Measurements from ENCODE around the gene SGSM2.
A peak's percentile ranks its signal among the peaks of the same experiment; 100 is the strongest.

The SGSM2 gene

DNA sequence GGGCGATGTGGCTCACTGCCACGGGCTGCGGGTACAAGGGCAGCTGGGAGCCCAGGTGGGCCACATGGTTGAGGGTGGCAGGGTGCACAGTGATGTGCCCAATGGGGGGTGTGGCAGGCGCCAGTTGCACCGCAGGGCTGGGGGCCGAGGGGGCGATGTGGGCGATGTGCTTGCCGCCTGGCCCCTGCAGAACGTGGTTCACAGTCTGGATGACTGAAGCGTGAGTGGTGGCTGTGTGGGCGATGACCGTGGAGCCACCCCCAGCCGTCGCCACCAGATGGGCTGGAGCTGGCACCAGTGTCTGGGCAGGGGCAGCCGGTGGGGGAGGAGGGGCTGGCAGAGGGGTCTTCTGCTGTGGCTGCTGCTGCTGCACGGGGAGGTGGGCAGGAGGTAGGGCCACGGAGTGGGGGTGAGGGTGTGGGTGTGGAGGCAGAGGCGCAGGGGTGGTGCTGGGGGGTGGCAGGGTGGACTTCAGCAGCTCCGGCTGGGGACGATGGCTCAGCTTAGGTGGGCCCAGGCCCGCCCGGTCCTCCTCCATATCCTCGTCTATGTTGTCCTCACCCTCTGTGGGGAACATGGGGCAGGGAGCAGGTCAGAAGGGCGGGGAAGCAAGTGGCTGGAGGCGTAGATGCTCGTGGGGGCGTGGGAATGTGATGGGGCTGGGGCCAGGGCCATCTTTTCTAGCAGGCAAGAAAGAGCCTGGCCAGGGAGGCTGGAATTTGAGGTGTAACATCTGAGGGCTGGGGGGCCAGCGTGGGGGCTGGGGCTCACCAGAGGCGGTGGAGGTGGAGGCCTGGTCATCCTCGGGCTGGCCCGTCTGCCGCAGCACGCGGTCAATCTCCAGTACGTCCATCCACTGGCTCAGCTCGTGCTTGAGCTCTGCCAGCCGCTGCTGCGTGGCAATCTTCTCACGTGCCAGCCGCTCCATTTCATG is 50.1 kb downstream of the SGSM2 start:
- DNase-seq: no peak

DNA sequence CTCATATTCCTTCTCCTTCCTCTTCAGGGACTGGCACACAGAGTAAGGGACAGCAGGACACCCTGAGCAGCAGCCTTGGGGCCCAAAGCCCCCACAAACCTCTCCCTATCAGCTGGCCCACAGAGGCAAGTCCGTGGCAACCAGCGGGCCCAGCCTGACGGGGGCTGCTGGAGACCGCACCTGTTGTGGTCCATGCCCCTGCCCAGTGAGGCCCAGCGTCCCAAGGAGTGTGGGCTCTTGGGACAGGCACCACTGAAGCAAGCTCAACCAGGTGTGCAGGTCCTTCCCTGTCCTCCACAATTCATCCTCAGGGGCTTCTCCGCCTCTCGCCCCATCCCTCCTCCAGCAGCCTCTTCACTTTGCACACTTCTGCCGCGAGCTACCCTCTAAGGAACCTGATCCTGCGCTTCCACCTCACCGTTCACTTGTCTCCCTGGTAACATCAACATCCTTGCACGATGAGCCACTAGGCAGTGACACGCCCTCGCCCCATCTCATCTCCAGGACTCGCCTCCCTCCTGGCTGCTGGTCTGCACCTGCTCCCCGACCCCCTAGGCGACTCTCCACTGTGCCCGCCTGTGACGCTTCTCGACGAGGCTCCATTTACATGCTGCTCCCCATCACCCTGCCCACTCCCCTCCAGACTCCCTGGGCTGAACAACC is 50.9 kb downstream of the SGSM2 start:
- DNase-seq: no peak

DNA sequence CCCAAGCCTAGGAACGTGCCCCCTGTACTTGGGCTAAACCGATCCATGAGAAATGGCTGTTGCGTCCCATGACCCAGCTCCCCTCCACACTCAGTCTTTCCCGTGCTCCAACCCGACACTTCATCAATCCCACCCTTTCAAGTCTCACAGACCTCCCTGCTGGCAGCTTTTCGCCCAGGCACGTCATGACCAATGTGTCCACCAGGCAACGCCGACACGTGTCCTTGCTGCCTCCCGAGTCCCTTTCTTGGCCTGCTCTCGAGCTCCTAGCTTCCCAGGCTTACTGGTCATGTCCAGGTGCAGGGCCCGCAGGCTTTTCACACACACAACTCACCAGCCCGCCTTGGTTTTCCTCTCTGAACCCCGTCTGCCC is 51.4 kb downstream of the SGSM2 start:
- no peak for DNase-seq

DNA sequence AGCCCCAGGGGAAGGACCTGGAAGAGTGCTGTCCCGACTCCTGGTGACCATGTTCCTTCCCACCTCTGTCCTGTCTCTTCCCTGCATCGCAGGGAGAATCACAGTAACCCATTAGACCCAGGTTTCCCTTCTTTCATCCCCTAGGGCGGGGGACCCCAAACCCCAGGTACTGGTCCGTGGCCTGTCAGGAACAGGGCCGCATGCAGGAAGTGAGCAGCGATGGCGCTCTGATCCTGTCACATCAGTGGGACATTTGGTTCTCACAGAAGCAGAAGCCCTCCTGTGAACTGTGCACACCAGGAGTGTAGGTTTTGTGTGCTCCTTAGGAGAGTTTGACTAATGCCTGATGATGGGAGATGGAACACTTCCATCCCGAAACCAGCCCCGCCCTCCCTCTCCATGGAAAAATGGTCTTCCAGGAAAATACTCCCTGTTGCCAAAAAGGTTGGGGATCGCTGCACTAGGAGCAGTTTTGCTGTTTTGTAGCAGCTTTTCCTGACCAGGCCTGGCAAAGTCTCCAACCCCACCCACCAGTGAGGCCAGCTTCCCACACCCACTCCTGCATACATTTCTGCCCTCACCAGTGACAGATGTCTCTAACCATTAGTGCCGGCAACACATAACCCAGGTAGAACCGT is 53.0 kb downstream of the SGSM2 start:
- no peak for DNase-seq

DNA sequence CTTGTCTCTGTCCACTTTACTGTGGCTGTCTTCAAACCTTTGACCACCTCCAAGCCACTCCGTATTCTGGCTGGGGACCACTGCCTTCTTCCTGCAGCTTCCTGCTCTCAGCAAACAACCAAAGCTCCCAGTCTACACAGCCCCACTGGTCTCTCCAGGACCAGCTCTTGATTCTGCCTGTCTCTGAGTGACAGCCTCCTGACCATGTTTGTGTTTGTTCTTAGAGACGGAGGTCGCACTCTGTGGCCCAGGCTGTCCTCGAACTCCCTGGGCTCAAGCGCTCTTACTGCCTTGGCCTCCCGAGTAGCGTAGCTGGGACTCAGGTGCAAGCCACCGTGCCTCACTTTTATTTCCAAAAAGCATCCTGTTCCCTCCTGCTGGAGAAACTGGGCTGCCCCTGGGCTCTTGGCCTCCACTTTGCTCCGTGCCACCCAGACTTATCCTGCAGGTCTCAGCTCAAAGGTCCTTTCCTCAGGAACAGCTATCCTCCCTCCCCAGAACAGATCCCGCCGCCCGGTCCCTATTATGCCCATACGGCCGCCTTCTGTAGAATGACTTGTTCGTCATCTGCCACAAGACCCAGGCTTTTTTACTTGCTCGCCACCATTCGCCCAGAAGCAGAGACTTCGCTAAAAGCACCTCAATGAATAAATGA is 54.4 kb downstream of the SGSM2 start:
- no peak for DNase-seq

DNA sequence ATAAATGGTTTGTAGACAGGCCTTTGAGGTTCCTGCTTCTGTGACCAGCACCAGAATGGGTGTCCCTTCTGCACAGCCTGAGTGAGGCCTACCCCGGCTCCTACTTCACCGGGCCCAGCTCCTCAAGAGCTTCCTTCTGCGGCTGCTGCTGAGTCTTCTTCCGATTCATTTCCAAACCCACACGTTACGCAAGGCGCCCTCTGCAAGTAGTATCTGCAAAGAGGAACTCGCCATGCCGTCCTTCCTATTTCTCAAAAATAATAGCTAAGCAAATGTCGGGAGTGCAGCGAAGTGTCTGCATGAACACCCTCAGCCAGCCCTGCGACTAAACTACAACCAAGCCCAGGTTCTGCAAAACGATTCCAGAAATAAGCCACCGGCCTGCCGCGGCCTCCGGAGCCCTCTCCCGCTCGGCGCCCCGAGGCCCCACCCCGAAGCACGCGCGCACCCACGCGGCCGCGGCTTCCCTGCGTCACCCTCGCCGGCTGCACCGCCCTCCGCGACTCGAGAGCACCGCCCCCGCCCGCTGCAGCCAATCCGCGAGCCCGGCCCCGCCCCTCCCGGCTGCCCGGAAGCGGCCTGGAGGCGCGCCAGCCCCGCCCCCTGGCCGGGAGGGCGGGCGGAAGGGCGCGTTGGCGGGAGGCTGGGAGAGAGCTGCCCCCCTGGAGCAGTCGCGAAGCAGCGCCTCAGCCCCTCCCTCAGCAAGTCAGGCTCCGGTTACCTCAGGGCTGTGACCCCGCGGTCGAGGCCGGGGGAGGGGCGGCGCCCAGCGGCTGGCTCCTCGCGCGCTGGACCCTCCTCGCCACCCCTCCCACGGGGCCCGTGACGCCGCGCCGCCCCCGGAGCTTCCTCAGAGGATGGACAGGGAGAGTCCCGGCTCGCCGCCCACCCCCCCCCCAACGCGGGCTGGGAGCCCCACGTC is 55.2 kb downstream of the SGSM2 start:
- DNase-seq: peak; percentile 97

DNA sequence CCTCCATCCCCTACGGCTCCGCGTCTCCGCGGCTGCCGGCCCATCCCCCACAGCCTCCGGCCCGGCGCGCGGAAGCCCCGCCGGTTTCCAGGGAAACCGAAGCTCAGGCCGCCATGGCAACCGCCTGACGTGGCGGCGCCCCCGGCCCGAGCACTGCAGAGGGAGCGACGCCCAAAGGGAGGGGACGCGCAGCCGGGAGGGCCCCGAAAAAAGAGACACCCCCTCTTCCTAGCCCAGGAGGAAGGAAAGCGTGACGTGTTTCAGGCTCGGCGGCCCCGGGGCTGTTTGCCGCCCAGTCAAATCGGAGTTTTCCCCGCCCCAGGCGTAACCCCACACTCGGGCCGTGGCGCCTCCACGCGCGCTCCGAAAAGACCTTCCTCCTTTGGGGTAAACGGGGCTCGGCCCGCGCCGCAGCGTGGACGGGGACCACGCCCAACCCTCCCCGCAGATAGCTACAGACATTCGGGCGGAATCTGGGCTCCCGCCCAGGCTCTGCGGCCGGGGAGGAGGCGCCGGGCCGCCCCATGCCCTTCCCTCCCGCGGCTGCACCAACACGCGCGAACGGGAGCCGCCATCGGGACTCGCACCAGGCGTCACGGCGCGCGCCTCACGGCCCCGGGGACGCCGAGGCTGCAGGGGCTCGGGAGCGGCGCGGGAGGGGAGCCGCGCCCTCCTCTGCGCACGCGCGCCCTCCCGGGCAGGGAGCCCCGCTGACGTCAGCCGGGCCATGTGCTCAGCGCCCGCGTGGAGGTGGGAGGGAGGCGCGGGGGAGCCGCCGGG is 56.1 kb downstream of the SGSM2 start:
- peak; percentile 87 to 92 for DNase-seq

DNA sequence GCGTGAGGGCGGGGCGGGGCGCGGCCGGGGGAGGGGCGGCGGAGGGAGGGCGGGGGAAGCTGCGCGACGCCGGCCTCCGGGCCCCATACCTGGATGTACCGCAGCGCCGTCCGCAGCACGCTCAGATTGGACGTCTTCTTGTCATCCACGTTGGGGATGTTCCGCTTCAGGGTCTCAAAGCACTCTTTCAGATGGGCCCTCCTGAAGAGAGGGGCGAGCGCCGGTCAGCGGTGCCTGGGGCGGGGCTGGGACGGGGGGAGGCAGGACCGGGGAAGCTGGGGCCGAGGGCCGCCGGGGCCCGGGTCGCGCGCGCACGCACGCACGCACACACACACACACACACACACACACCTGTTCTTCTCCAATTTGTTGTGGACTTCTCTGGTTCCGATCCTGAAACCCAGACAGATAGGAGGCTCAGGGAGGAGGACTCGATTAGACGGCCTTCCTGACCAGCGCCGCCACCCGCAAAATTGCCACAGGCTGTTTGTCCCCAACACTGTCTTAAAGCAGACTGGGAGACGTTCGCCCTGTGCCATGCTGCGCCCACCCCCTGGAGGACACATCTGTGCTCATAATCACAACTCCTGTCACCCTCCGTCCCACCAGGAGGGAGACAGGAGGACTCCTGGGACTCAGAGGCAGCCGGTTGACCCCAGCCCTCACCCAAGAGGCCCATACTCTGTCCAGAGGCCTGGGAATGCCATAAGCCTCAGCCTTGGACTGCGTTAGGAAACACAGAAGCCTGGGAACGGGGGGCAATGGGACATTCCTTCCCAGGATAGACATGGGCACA is 56.9 kb downstream of the SGSM2 start:
- no peak for DNase-seq

DNA sequence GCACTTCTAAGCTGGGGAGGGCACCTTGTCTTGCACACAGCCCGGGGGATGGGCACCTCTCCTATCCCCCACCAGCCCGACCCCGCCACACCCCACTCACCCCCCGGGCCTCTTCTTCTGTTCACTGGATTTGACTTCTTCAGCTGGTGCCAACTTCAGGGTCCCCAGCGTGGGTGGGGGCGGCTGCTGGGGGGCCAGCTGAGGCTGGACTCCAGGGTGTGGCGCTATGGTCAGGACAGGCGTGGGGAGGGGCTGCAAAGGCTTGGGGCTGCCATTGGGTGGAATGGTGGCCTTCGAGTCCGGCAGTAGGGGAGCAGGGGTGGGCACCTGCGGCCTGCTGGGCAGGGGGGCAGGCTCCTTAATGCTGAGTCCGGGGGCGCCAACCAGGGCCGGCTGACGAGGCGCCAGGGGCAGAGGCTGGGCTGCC is 57.5 kb downstream of the SGSM2 start:
- no peak for DNase-seq

DNA sequence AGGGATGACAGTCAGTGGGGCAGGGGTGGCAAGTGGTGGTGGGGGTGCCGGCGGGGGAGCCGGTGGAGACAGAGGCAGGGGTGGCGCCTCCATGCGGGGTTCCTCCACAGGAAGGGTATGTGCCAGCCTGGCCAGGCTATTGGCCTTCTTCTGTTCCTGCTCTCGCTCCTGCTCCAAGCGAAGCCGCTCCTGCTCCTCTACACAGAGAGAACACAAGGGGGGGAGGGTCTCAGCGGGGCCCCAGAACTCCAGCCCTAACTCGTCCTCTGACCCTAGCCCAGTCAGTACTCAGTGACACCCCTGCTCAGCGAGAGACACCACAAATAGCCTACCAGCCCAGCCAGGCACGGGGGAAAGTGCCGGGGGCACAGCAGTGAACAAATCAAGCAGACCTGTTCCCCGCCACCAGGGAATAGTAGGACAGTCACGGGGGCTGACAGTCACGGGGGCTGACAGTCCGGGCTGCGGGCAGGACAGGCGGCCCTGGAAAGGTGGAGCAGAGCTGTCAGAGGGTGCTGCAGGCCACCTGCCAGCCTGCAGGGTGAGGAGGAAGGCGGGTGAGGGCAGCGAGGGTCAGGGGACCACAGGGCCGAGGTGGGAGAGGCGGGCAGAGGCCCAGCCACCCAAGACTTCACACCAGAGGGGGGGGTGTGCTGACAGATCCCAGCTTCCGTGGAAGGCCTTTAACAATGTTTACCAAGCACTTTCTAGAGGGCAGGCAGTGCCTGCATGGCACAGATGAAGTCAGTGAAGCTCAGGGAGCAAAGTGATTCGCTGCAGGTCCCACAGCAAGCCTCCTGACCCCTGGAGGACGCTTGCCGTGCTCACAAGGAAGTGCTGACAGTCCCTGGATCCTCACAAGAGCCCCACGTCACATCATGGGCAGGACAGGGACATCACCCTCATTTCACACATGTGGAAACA is 58.2 kb downstream of the SGSM2 start:
- DNase-seq: no peak

DNA sequence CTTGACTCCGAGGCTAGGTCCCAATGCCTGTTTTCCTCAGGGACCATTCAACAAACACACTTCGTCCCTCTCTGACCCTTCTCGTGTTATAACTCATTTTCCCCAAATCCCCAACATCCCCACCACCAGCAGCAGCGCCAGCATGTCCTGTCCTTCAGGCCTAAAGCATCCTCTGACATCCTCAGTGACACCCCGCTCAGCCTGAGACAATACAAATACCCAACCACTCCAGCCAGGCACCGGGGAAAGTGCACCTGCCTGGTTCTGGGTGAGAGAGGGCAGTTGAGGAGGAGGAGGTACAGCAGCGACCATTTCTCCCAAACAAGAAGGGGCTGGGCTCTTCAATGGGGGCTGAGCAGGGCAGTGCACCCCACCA is 58.9 kb downstream of the SGSM2 start:
- DNase-seq: no peak

DNA sequence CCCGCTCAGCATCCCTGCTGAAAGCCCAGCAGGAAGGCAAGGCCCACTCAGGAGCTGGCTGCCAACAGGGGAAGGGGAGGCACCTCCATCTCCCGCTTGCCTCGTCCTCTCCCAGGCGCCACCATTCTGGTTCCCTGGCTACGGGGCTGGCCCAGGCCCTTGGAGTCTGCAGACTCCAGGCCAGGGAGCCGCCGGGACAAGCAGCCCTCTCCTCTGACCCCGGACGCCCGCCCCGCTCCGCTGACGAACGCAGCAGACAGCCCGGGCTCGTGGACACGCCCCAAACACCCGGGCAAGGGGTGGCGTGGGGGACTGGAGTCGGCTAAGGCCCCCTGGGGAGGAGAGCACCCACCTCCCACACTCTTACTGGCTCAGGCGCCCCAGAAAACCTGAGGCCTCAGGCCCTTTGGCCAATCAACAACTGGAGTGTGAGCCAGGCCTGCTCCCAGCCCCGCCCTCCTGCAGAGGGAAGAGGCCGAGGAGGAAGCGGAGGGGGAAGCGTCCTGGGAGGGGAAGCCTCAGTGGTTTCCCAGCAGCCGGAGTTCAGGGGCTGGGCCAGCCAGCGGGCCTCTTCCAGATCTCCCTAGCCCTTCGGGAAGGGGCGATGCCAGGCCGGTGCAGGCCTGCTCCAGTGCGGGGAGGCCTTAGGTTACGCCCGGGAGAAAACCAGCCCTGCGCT is 59.4 kb downstream of the SGSM2 start:
- DNase-seq: peak in 1 of 2 experiments; percentile 29

DNA sequence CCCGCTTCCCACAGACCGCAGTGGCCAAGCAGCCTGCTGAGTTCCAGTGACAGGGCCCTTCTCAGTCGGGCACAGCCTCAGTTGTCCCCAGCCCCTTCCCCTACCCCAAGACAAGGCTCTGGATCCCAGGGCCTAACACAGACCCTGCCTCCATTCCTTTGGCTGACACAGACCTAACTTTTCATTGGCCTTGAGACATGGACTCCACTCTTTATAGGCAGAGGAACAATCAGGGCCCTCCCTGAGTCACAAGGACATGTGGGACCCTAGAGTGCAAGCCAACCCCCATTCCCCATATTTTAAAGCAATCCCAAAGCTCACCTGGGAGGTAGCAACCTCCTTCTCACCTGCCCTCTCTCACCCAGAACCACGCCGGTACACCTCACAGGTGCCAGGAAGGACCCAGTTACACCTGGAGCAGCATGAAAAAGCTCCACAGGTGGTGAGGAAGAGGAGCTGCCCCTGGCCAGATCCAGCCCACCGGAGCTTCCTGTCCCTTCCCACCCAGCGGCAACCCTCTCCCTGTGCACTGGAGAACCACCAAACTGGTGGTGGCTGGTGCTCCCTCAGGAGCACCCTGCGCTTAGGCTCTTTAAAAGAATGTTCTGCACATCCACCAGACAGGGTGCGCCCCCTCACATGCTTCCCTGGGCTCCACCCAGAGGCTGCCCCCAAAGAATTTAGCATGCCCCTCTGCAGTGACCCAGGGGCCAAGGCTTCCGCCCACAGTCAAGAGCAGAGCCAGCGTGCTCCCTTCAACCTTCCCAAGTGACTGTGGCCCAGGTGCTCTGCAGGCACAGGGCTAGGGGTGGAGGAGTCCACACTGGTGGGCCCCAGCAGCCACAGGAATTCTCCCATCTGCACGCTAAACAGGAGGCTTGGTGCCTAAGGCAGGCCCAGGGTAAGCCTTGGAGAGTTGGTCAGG is 60.2 kb downstream of the SGSM2 start:
- DNase-seq: no peak

DNA sequence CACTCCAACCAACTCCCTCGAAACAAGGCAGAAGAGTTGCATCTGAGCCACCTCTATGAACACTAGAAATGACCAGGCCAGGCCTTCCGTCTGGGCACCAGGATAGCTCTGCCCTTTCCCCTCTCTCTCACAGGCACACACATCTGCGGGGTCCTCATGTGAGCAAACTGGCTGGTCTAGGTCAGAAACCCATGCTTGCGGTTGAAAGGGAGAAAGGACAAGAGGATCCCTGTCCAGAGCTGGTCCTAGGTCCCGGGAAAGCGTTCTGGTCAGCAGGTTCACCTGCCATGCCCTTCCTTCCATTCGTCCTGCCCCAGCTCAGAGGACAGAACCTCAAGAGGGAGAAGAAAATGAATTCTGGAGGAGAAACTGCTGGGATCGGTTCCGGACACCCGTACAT is 60.9 kb downstream of the SGSM2 start:
- no peak for DNase-seq

DNA sequence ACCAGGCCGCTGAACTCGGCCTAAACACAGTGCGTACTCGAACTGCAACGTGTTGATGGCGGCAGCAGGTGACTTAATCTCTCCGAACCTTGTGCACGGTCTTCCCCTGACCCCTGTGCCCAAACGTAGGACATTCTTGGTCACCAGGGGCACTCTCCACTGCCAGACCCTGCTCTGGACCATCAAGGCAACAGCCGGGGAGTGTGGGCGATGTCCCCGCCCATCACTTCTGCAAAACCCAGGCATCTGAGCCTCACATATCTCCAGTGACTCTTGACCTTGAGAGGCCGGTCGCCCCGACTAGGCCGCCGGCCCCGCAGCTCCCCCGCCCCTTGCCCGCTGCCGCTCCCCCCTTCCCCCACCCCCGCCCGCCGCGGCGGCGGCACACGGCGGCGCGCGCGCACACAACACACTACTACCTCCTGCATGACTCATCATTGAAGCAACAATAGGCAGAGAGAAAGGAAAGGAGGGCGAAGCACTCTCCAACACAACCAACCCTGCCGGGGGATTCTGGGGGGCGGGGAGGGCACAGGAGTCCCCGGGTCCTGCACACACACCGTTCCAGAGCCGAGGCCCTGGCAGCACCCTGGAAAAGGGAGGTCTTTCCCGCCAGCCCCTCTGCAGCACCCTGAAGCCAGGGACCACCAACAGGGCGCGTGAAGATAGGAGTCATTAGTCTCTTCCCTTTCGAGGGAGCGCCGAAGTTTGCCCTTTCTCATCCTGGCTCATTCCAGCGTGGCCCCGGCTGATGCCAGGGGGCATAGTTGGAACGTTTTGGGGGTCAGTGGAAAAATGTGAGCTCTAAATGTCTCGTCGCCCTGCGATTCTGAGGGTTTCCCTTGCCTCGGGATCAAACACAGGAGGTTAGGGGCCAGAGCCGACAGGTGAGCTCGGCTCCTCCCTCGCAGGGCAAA is 61.6 kb downstream of the SGSM2 start:
- peak; percentile 44 to 53 for DNase-seq
